Chondrocyte (in vitro differentiated cells): ENCODE data around the gene OR10K2. TPM values are rescaled to one million over a fixed set of nuclear protein-coding genes. Genes with fewer than 3 reads are reported as not detected.

Source experiments
- DNase-seq: peaks from one replicate; pipeline ENCODE4 v3.0.0; 2021; ENCODE audit warnings: mixed read lengths, low spot score
- H3K27ac Mint-ChIP-seq: one replicate; pipeline ENCODE4 v1.8.0; 2021; ENCODE audit warnings: mild to moderate bottlenecking, moderate library complexity, mixed read lengths; ENCODE audit not compliant: unreplicated experiment
- H3K27me3 Mint-ChIP-seq: 2 replicates; pipeline ENCODE4 v1.8.0; 2021; ENCODE audit warnings: low read depth, mixed read lengths
- H3K36me3 Mint-ChIP-seq: 2 replicates; pipeline ENCODE4 v1.8.0; 2021; ENCODE audit warnings: low read depth, mixed read lengths
- H3K4me1 Mint-ChIP-seq: 2 replicates; pipeline ENCODE4 v1.8.0; 2021; ENCODE audit warnings: low read depth, mild to moderate bottlenecking, mixed read lengths
- H3K4me3 Mint-ChIP-seq: one replicate; pipeline ENCODE4 v1.8.0; 2021; ENCODE audit warnings: mild to moderate bottlenecking, moderate library complexity, mixed read lengths; ENCODE audit not compliant: unreplicated experiment
- H3K9me3 Mint-ChIP-seq: 2 replicates; pipeline ENCODE4 v1.8.0; 2021; ENCODE audit warnings: low read depth, mixed read lengths
- long read RNA-seq: library from polyadenylated mRNA; stranded (forward); transcript quantifications from one replicate; pipeline ENCODE4 v2.0.0, GENCODE V29; 2021
- total RNA-seq: library from RNA; stranded (reverse); gene quantifications from 3 replicates; pipeline ENCODE4 v1.2.1, GENCODE V29; 2021
- TF ChIP-seq, protein P1 (sequence below): fragments of 200-600 bp; sonication (generic); IDR thresholded peaks from 2 replicates; pipeline ENCODE4 v1.5.0; 2021; ENCODE audit warnings: antibody characterized with exemption, mild to moderate bottlenecking, moderate library complexity

Gene OR10K2, protein sequence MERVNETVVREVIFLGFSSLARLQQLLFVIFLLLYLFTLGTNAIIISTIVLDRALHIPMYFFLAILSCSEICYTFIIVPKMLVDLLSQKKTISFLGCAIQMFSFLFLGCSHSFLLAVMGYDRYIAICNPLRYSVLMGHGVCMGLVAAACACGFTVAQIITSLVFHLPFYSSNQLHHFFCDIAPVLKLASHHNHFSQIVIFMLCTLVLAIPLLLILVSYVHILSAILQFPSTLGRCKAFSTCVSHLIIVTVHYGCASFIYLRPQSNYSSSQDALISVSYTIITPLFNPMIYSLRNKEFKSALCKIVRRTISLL
- total RNA-seq = not detected in 3 replicates
- long read RNA-seq = 0 reads

DNA sequence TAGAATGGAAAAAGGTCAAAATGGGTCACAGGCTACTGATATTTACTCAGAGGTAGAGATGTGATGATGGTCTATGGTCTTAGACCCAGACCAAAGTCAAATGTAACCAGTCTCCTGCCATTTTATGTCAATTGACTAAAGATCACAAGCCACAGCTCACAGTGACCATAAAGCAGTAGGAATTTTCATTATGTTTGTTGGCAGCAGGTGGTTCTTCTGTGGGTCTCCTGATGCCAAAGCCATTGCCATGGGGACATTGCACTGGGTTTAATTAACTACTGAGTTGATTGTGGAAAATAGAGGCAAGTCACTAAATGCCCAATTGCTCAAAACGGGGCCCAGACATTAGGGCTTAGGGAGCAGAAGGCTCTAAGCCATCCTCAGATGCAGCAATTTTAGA is at the start of gene OR10K2:
Gene OR10K2 (minus strand): TSS at position 101 of the 400 bp plus-strand sequence. CDS start 5,371 bp downstream, outside the sequence.
- no peaks in the 10 kb centered on the region for H3K4me1 Mint-ChIP-seq
- TF ChIP-seq, protein P1, sequence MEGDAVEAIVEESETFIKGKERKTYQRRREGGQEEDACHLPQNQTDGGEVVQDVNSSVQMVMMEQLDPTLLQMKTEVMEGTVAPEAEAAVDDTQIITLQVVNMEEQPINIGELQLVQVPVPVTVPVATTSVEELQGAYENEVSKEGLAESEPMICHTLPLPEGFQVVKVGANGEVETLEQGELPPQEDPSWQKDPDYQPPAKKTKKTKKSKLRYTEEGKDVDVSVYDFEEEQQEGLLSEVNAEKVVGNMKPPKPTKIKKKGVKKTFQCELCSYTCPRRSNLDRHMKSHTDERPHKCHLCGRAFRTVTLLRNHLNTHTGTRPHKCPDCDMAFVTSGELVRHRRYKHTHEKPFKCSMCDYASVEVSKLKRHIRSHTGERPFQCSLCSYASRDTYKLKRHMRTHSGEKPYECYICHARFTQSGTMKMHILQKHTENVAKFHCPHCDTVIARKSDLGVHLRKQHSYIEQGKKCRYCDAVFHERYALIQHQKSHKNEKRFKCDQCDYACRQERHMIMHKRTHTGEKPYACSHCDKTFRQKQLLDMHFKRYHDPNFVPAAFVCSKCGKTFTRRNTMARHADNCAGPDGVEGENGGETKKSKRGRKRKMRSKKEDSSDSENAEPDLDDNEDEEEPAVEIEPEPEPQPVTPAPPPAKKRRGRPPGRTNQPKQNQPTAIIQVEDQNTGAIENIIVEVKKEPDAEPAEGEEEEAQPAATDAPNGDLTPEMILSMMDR = no peak
- H3K27me3 Mint-ChIP-seq = no peaks in the 10 kb centered on the region
- DNase-seq = no peak
- H3K4me3 Mint-ChIP-seq = no peak within 1 kb of the TSS
- no peaks in the 10 kb centered on the region for H3K36me3 Mint-ChIP-seq
- no peak within 1 kb of the TSS for H3K27ac Mint-ChIP-seq
- H3K9me3 Mint-ChIP-seq = peaks cover 11% of the 10 kb centered on the region

DNA sequence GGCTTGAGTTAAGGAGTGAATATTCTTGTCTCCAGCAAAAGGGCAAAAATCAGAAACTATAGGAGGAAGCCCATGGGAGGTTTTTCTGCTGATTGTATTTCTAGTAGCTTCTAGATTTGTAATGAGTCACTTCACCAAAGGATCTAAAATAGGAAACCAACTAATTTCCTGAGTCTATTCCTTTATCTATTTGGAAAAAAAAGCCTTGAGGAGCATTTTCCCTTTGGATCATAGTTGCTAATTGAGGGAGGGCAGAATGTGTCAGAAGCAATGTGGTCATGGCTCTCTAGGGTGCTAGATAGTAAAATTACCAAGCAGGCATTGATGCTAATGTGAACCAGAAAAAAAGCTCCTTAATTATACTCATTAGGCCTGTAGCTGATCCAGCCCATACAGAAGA is 45.9 kb upstream of the OR10K2 start, which contains the start of gene OR10R2:
Gene OR10R2 (plus strand): TSS at position 301 of the 400 bp plus-strand sequence. CDS start 106 bp downstream, outside the sequence.
- DNase-seq = no peak
- no peak within 1 kb of the TSS for H3K4me3 Mint-ChIP-seq
- TF ChIP-seq, protein P1 = no peak
- peaks cover 2% of the 10 kb centered on the region for H3K27me3 Mint-ChIP-seq
- H3K36me3 Mint-ChIP-seq = no peaks in the 10 kb centered on the region
- H3K27ac Mint-ChIP-seq = no peak within 1 kb of the TSS
- no peaks in the 10 kb centered on the region for H3K9me3 Mint-ChIP-seq
- no peaks in the 10 kb centered on the region for H3K4me1 Mint-ChIP-seq

DNA sequence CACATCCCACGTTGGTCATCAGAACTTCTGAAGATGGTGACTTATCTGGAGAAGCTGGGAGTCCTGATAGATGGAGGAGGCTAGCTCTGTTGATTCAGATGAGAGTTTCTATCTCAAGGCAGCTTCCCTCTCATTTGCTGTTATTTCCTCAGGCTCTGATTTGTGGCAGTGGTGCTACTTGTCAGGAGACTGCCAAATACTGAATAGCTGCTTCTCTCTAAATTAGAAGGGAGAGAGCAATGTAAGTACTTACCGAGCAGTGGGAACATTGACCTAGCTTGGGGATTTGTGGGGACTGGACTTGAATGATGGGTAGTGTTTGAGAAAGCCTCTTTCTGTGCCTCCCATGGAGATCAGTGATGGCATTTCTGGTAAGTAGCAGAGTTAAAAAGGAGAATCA is 35.5 kb upstream of the OR10K2 start, which contains the start of gene OR10K1:
Gene OR10K1 (plus strand): TSS at position 301 of the 400 bp plus-strand sequence. CDS start 3,728 bp downstream, outside the sequence.
- no peaks in the 10 kb centered on the region for H3K4me1 Mint-ChIP-seq
- no peak within 1 kb of the TSS for H3K27ac Mint-ChIP-seq
- no peak for DNase-seq
- no peaks in the 10 kb centered on the region for H3K36me3 Mint-ChIP-seq
- H3K9me3 Mint-ChIP-seq = no peaks in the 10 kb centered on the region
- TF ChIP-seq, protein P1 = no peak
- peaks cover 2% of the 10 kb centered on the region for H3K27me3 Mint-ChIP-seq
- no peak within 1 kb of the TSS for H3K4me3 Mint-ChIP-seq

DNA sequence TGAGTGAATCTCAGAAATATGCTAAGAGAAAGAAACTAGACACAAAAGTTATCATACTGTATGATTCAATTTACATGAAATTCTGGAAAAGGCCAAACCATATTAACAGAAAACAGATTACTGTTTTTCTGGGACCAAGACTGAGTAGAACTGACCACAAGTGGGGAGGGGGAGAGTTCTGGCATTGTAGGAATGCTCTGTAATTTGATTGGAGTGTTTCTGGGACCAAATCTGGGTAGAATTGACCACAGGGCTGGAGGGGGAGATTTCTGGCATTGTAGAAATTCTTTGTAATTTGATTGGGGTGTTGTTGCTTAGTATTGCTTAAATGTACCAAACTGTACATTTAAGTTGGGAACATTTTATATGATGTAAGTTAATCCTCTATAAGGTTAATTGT is 32.2 kb upstream of the OR10K2 start:
- DNase-seq = no peak
- Mint-ChIP-seq H3K9me3 (peaks cover 5% of the 10 kb centered on the region), H3K4me3 (no peak overlapping the region), H3K36me3 (no peaks in the 10 kb centered on the region), H3K27ac (no peak overlapping the region), H3K27me3 (peaks cover 2% of the 10 kb centered on the region), H3K4me1 (no peaks in the 10 kb centered on the region)
- TF ChIP-seq, protein P1 = no peak

DNA sequence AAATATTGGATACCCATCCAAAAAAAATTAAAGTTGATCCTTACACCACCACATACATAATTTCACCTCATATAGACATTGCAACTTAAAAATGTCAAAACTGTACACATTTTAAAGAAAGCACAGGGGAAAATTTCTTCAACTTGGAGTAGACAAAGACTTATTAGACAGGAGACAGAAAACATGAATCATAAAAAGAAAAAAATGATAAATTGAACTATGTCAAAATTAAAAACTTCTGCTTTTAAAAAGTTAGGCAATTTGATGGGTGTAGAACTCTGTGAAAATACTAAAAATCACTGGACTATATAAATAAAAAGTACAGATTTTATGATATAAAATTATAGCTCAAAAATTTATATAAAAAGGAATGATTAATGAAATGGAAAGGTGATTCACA is 31.2 kb upstream of the OR10K2 start:
- H3K9me3 Mint-ChIP-seq = peaks cover 7% of the 10 kb centered on the region
- TF ChIP-seq, protein P1 = no peak
- no peaks in the 10 kb centered on the region for H3K36me3 Mint-ChIP-seq
- no peak overlapping the region for H3K4me3 Mint-ChIP-seq
- no peaks in the 10 kb centered on the region for H3K4me1 Mint-ChIP-seq
- DNase-seq = no peak
- H3K27ac Mint-ChIP-seq = no peak overlapping the region
- H3K27me3 Mint-ChIP-seq = peaks cover 2% of the 10 kb centered on the region
